ENCODE data around the gene RGS14. TPM values are rescaled to one million over a fixed set of nuclear protein-coding genes. Genes with fewer than 3 reads are reported as not detected.

The RGS14 gene
- total and polyA plus RNA-seq, 2 experiments from 2014 or later, result 23.5 to 37.9 TPM

DNA sequence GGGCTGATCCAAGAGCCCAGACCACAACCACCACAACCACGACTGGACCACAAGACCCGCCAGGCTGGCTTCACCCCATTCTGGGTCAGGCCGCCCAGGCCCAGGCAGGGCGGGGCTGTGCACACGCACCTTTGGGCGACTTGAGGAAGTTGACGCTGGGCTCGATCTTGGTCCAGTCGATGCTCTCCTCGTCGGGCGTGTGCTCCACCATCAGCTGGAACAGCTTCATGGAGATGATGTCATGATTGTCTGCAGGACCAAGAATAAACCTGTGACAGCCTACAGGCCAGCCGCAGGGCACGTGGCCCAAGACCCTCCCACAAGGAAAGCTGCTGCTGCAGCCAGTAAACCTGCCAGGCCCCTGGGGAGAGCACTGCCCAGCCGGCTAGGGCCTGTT is 23.6 kb upstream of the RGS14 start (continued):
- TF ChIP-seq ZNF462 (CRISPR knock-in tag; IDR thresholded peaks at IDR 0.05) (no peak), NANOG (IDR thresholded peaks at IDR 0.05; ENCODE audit: borderline replicate concordance) (no peak), EZH2phosphoT487 (IDR thresholded peaks at IDR 0.05; ENCODE audit: unreplicated experiment) (no peak)
- TF ChIP-seq, protein P1, sequence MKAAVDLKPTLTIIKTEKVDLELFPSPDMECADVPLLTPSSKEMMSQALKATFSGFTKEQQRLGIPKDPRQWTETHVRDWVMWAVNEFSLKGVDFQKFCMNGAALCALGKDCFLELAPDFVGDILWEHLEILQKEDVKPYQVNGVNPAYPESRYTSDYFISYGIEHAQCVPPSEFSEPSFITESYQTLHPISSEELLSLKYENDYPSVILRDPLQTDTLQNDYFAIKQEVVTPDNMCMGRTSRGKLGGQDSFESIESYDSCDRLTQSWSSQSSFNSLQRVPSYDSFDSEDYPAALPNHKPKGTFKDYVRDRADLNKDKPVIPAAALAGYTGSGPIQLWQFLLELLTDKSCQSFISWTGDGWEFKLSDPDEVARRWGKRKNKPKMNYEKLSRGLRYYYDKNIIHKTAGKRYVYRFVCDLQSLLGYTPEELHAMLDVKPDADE (IDR thresholded peaks at IDR 0.05), result no peak

DNA sequence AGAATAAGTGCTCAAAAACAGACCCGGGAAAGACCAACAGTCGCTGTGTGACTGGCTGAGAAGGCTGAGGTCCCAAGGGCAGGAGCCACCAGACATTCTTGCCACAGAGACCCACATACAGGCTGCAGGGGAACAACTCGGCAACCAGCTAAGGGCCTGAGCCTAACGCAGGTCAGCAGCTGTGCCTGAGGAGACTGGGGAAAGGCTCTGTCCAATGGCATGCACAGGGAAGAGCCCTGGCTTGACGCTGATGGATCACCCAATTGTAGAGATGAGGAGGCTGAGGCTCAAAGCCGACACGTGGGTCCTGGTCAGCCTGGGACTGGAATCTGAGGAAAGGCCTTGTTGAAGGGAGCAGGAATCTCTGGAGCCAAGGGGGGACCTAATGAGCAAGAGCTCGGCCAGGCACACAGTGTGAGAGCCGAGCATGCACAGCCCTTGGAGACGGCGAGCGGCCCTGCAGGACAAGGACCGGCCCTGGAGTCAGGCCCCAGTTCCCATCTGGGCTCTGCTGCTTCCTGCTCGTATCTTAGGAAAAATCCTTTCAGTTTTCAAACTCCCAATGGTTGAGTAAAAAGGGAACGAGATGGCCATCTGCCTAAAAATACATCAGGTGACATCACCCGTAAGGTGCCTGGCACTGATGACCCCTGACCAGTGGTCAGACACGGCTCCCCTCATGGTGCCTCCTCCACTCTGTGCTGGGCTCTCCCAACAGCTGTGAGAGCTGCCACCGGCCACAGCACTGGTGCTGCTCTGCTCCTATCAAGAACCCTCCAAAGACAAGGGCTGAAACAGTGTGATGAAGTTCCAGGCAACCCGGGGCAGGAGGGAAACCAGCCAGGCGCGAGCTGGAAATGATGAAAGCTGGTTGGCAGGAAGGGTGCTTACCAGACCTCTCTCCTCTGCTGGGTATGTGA is 22.7 kb upstream of the RGS14 start:
- H3K27me3 Mint-ChIP-seq (ENCODE audit: insufficient read depth, low read depth, poor library complexity), result peaks cover 11% of the 10 kb centered on the region
- H3K4me2 ChIP-seq, result no peak overlapping the region
- H3K27me3 ChIP-seq (ENCODE audit: insufficient read depth), result no peaks in the 10 kb centered on the region
- no peaks in the 10 kb centered on the region for H3F3A ChIP-seq (replicated peaks; ENCODE audit: low read depth)
- H4K20me1 ChIP-seq (replicated peaks; ENCODE audit: insufficient read depth), result peaks cover 7% of the 10 kb centered on the region; the same call in 1 of the 2 replicates
- H3K36me3 Mint-ChIP-seq (ENCODE audit: low read depth), result peaks cover 62% of the 10 kb centered on the region
- H3K27ac ChIP-seq (ENCODE audit: low read depth), result no peak overlapping the region
- no peaks in the 10 kb centered on the region for H3K9me3 Mint-ChIP-seq
- DNase-seq (ENCODE audit: low spot score) (no peak), ATAC-seq (no peak)
- H3K4me1 Mint-ChIP-seq, result peaks cover 23% of the 10 kb centered on the region
- H3K4me3 ChIP-seq, result no peak overlapping the region
- H3K4me1 ChIP-seq (ENCODE audit: insufficient read depth), result no peaks in the 10 kb centered on the region; the same call in 1 of the 2 replicates
- no peak overlapping the region for H3K4me3 Mint-ChIP-seq
- H2AFZ ChIP-seq, result no peak overlapping the region
- peaks cover 5% of the 10 kb centered on the region; the same call in 1 of the 2 replicates for H3K36me3 ChIP-seq (ENCODE audit: insufficient read depth)
- no peak for TF ChIP-seq NANOG (IDR thresholded peaks at IDR 0.05; ENCODE audit: borderline replicate concordance)
- TF ChIP-seq EZH2 (IDR thresholded peaks at IDR 0.05; ENCODE audit: low read depth, unreplicated experiment), result no peak
- TF ChIP-seq, protein P2, sequence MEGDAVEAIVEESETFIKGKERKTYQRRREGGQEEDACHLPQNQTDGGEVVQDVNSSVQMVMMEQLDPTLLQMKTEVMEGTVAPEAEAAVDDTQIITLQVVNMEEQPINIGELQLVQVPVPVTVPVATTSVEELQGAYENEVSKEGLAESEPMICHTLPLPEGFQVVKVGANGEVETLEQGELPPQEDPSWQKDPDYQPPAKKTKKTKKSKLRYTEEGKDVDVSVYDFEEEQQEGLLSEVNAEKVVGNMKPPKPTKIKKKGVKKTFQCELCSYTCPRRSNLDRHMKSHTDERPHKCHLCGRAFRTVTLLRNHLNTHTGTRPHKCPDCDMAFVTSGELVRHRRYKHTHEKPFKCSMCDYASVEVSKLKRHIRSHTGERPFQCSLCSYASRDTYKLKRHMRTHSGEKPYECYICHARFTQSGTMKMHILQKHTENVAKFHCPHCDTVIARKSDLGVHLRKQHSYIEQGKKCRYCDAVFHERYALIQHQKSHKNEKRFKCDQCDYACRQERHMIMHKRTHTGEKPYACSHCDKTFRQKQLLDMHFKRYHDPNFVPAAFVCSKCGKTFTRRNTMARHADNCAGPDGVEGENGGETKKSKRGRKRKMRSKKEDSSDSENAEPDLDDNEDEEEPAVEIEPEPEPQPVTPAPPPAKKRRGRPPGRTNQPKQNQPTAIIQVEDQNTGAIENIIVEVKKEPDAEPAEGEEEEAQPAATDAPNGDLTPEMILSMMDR (conservative IDR thresholded peaks at IDR 0.05; ENCODE audit: low read depth in 2 of 2), result no peak
- TF ChIP-seq POLR2AphosphoS5 (IDR thresholded peaks at IDR 0.05; ENCODE audit: low read depth), result no peak
- TF ChIP-seq, protein P3, sequence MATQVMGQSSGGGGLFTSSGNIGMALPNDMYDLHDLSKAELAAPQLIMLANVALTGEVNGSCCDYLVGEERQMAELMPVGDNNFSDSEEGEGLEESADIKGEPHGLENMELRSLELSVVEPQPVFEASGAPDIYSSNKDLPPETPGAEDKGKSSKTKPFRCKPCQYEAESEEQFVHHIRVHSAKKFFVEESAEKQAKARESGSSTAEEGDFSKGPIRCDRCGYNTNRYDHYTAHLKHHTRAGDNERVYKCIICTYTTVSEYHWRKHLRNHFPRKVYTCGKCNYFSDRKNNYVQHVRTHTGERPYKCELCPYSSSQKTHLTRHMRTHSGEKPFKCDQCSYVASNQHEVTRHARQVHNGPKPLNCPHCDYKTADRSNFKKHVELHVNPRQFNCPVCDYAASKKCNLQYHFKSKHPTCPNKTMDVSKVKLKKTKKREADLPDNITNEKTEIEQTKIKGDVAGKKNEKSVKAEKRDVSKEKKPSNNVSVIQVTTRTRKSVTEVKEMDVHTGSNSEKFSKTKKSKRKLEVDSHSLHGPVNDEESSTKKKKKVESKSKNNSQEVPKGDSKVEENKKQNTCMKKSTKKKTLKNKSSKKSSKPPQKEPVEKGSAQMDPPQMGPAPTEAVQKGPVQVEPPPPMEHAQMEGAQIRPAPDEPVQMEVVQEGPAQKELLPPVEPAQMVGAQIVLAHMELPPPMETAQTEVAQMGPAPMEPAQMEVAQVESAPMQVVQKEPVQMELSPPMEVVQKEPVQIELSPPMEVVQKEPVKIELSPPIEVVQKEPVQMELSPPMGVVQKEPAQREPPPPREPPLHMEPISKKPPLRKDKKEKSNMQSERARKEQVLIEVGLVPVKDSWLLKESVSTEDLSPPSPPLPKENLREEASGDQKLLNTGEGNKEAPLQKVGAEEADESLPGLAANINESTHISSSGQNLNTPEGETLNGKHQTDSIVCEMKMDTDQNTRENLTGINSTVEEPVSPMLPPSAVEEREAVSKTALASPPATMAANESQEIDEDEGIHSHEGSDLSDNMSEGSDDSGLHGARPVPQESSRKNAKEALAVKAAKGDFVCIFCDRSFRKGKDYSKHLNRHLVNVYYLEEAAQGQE (IDR thresholded peaks at IDR 0.05; ENCODE audit: unreplicated experiment), result no peak
- H3K9me2 ChIP-seq (ENCODE audit: insufficient read depth), result no peaks in the 10 kb centered on the region
- peaks cover 5% of the 10 kb centered on the region; the same call in 1 of the 2 replicates for H3K79me2 ChIP-seq (replicated peaks; ENCODE audit: insufficient read depth)
- 0 out of 2 replicates have a peak overlapping the region, but pooled peaks have one; percentile 36 for H3K27ac Mint-ChIP-seq

Data from GM23338 (cell line).